ENCODE results near the gene MSRB3. TPM values are rescaled to one million over a fixed set of nuclear protein-coding genes. Genes with fewer than 3 reads are reported as not detected.
"Not testable (repeated sequence)": the region's sequence is repeated elsewhere in the genome, so short reads cannot be mapped to it uniquely, and the experiment has no call there.

The MSRB3 gene
- total and polyA plus RNA-seq, 10 donors = 4.3 to 64.4 (median 19.7) TPM

DNA sequence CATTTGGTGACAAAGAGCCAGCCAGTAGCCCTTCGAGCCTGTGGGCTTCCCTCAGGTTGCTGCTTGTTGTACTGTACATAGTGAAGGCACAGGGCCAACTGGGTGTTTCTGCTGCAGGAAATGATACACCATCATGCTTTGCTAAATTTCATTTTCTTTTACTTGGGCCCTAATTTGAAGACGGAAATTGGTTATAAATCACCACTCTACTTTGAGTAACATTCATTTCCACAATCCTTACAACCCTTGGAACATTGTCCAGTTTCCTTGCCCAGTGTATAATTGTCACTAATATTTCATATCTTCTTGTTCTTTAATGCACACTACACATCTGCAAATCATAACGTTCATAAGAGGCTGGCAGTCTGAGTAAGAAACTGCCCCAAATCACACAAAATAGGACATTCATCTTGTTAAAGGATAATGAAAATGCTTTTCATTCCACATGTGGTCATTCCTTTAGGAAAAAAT lies 30.2 kb downstream of the MSRB3 start:
- H3K27ac ChIP-seq = peak overlapping the region in 5 of 8 donors; percentile 1 to 28 (median 9)
- H3K27me3 ChIP-seq (replicated peaks in 1 of 7) = no peaks in the 10 kb centered on the region
- 25 to 42% (median 29%) methylated on average over 3 of the region's 3 CpGs for WGBS, 5 donors
- no peaks in the 10 kb centered on the region for H3K9me3 ChIP-seq
- no peak for DNase-seq
- TF ChIP-seq, protein P1, sequence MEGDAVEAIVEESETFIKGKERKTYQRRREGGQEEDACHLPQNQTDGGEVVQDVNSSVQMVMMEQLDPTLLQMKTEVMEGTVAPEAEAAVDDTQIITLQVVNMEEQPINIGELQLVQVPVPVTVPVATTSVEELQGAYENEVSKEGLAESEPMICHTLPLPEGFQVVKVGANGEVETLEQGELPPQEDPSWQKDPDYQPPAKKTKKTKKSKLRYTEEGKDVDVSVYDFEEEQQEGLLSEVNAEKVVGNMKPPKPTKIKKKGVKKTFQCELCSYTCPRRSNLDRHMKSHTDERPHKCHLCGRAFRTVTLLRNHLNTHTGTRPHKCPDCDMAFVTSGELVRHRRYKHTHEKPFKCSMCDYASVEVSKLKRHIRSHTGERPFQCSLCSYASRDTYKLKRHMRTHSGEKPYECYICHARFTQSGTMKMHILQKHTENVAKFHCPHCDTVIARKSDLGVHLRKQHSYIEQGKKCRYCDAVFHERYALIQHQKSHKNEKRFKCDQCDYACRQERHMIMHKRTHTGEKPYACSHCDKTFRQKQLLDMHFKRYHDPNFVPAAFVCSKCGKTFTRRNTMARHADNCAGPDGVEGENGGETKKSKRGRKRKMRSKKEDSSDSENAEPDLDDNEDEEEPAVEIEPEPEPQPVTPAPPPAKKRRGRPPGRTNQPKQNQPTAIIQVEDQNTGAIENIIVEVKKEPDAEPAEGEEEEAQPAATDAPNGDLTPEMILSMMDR (IDR thresholded peaks at IDR 0.05 in 8 of 11, conservative IDR thresholded peaks at IDR 0.05 in 3 of 11) = no peak
- no peak for TF ChIP-seq POLR2AphosphoS5 (IDR thresholded peaks at IDR 0.05)
- no peak overlapping the region for H3K4me3 ChIP-seq
- intact Hi-C loops (cut with DNase I; ENCODE audit: low total_unique reads) = no loop called here
- H3K4me1 ChIP-seq = peaks cover 9 to 32% (median 25%) of the 10 kb centered on the region in 6 donors
- no peaks in the 10 kb centered on the region for H3K36me3 ChIP-seq

GRCh38 chr12:65311260-65311659 lies 32.8 kb downstream of the MSRB3 start:
- Histone ChIP-seq H3K9me3 (no peaks in the 10 kb centered on the region), H3K4me1 (peaks cover 9 to 30% (median 25%) of the 10 kb centered on the region in 6 donors), H3K27ac (no peak overlapping the region), H3K27me3 (replicated peaks in 1 of 7) (no peaks in the 10 kb centered on the region), H3K4me3 (no peak overlapping the region), H3K36me3 (no peaks in the 10 kb centered on the region)
- intact Hi-C loops (cut with DNase I; ENCODE audit: low total_unique reads) = no loop called here
- no peak for DNase-seq
- no peak for TF ChIP-seq POLR2AphosphoS5 (IDR thresholded peaks at IDR 0.05)
- TF ChIP-seq POLR2A (IDR thresholded peaks at IDR 0.05) = no peak
- TF ChIP-seq, protein P1 (IDR thresholded peaks at IDR 0.05 in 8 of 11, conservative IDR thresholded peaks at IDR 0.05 in 3 of 11) = no peak
- 60 to 84% (median 79%) methylated on average over 1 of the region's 1 CpG for WGBS, 5 donors

DNA sequence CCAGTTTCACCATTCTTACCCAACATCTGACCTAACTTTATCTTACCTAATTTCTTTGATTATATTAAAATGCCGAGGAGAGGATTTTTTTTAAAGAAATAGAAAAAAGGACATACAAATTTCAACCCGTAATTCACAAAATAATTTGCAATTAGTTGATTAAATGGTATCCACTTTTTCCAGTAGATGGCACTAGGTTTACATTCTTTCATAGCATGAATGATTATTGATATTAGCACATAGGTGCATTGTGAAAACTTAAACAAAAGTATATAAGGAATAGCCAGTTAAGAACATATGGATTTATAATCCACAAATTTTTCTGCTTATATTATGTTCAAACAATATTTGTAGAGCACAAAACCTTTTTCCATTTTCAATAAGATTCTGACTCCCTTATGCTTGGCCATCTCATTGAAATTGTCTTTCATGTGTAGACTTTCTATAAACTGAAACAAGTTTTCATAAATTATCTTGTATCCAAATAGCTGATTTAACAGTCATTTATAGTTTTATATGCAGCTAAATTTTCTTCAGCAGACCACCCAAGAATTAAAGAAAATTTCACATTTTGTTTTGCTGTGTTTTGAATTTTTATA lies 35.3 kb downstream of the MSRB3 start:
- Histone ChIP-seq H3K27ac (no peak overlapping the region), H3K4me3 (no peak overlapping the region), H3K4me1 (peaks cover under 1 to 4% (median 3%) of the 10 kb centered on the region in 6 donors), H3K9me3 (no peaks in the 10 kb centered on the region), H3K27me3 (replicated peaks in 1 of 7) (no peaks in the 10 kb centered on the region), H3K36me3 (no peaks in the 10 kb centered on the region)
- no peak for DNase-seq
- TF ChIP-seq POLR2A (IDR thresholded peaks at IDR 0.05) = no peak
- no peak for TF ChIP-seq POLR2AphosphoS5 (IDR thresholded peaks at IDR 0.05)
- TF ChIP-seq, protein P1 (IDR thresholded peaks at IDR 0.05 in 8 of 11, conservative IDR thresholded peaks at IDR 0.05 in 3 of 11) = peak in 3 of 11 experiments; percentile 20 to 27 (median 20)
- 35 to 63% (median 44%) methylated on average over 2 of the region's 2 CpGs for WGBS, 5 donors
- intact Hi-C loops (cut with DNase I; ENCODE audit: low total_unique reads) = no loop called here

GRCh38 chr12:65315238-65315637 lies 36.8 kb downstream of the MSRB3 start:
- H3K9me3 ChIP-seq; H3K4me1 ChIP-seq; H3K36me3 ChIP-seq; DNase-seq; H3K27ac ChIP-seq; intact Hi-C loops (cut with DNase I; ENCODE audit: low total_unique reads); H3K27me3 ChIP-seq (replicated peaks in 1 of 7); H3K4me3 ChIP-seq: not testable (repeated sequence)
- WGBS, 5 donors = 93 to 97% (median 95%) methylated on average over 12 of the region's 12 CpGs
